GM21515 (cell line): ENCODE data around the gene PDLIM1.
"Not testable (repeated sequence)": the region's sequence is repeated elsewhere in the genome, so short reads cannot be mapped to it uniquely, and the experiment has no call there.

Experiments
- ATAC-seq: cut with Tn5 transposase; IDR thresholded peaks from one replicate; pipeline ENCODE4 v1.9.1; 2021; ENCODE audit not compliant: unreplicated experiment

Gene PDLIM1

GRCh38 chr10:95211606-95212279 lies 79.1 kb downstream of the PDLIM1 start:
- ATAC-seq: no peak

DNA sequence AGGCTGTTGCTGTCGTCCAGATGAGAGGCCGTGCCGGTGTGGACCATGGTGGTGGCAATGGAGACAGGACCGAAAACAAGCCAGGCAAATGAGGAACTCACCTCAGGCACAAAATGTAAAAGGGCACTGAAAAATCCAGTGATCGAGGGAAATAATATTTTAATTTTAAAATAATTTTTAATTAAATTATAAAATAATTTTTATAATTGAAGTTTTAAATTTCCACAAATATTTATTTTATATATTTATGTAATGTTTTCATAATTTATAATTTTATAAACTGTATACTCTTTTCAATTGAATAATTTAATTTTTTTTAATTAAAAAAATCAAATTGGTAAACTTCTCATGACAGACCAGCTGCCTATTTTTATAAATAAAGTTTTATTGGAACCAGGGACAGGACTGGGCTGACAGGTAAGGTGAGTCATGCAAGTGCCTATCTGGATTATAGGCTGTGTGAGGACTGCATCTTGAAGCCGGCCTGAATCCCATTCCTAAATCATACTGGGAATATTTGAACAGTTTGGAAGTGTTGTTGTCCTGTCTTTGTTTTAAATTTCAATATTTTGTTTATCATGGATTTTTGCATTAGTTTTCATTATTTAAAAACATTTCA lies 81.2 kb downstream of the PDLIM1 start:
- ATAC-seq: no peak

DNA sequence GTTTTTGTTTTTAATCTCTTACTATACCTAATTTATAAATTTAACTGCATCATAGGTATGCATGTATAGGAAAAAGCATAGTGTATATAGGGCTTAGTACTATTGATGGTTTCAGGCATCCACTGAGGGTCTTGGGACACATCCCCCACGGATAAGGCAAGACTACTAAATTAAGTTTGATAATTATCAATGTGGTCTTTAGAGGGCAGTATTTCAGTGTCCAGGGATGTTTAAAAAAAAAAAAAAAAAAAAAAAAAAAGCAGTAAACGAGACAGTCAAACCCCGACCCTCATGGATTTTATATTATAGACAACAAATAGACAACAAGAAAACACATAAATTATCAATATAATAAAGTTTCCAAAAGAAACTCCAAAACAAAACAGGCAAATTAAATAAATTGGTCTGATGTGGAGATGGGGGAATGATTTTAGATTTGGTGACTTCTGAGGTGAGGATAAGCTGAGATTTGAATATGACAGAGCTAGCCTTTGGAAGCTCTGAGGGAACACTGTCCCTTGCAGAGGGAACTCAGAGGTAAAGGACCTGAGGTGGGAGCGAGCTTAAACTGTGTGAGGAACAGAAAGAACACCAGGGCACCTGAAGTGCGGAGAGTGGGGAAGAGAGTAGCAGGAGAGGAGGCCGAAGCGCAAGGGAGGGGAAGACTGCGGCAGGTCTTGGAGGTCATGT lies 82.0 kb downstream of the PDLIM1 start:
- no peak for ATAC-seq

DNA sequence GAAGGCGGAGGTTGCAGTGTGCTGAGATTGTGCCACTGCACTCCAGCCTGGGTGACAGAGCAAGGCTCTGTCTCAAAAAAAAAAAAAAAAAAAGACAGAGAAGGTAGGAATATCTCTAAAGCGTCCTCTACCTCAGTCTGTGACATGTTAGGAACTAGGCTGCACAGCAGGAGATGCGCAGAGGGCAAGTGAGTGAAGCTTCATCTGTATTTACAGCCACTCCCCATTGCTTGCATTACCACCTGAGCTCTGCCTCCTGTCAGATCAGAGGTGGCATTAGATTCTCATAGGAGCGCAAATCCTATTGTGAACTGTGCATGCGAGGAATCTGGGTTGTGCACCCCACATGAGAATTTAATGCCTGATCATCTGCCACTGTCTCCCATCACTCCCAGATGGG lies 87.9 kb downstream of the PDLIM1 start:
- ATAC-seq: not testable (repeated sequence)

DNA sequence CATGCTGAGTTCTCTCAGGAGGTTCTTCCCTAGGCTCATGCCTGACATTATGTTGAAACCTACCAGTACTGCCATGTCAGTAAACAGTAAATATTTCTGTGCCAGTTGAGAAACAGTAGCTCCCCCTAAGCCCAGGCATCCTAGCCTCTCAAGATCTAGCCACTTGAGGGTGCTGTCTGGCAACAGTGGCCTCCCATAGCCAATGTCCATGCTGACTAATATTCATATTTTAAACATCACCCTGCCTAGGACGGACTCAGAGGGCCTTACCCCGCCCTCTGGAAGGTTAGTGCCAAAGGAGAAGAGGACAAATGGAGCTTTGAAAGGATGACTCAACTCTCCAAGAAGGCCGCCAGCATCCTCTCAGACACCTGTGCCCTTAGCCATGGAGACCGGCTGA lies 89.1 kb downstream of the PDLIM1 start:
- ATAC-seq: no peak

DNA sequence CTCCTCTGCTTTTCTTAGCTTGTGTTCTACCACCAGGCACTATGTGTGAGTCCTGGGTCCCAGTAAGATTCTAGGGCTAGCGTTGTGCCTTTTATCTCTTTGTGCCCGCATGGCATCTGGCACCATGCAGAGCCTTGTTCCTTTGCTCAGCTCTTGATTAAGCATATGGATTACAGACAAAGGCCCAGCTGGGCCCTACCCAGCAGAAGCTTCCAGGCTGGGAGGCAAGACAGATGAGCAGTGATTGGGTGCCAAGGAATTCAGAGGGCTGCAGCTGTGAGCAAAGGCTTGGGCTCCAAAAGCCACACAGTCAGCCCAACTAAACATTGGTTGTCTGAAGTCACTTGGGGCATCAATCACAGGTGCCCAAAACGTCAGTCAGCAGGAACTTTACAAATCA lies 94.8 kb downstream of the PDLIM1 start:
- no peak for ATAC-seq

GRCh38 chr10:95193944-95194343 lies 96.9 kb downstream of the PDLIM1 start, which contains the start of gene ACSM6:
Gene ACSM6, plus strand, starts transcription at chr10:95194238. Its CDS starts 248 bp downstream, at chr10:95194486.
- no peak for ATAC-seq

- no peak for ATAC-seq
These were observed 102.2 kb downstream of the PDLIM1 start for GRCh38 chr10:95188593-95188992.

DNA sequence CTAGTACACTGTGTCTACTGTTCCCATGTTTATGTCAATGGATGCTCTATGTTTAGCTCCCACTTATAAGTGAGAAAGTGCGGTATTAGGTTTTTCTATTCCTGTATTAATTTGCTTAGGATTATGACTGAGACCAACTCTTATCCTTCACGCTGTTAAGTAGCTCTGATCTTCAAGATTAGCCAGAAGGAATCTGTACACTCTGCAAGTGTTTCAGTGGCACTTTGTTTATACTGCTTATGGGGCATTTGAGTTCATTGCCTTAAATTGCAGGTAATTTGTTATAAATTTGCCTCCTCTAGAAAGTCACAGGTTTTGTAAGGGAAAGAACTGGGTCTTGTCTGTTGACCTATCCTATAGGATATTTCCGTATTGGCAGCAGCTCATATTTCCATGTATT lies 103.2 kb downstream of the PDLIM1 start:
- no peak for ATAC-seq
